ENCODE data around the gene SMS. TPM values are rescaled to one million over a fixed set of nuclear protein-coding genes. Genes with fewer than 3 reads are reported as not detected.

SMS gene
- total and polyA plus RNA-seq, 2 of the 13 experiments (the other 11 are each of a cell fraction or from before 2014, with no cell fraction given), result 40.5 to 91.9 TPM

DNA sequence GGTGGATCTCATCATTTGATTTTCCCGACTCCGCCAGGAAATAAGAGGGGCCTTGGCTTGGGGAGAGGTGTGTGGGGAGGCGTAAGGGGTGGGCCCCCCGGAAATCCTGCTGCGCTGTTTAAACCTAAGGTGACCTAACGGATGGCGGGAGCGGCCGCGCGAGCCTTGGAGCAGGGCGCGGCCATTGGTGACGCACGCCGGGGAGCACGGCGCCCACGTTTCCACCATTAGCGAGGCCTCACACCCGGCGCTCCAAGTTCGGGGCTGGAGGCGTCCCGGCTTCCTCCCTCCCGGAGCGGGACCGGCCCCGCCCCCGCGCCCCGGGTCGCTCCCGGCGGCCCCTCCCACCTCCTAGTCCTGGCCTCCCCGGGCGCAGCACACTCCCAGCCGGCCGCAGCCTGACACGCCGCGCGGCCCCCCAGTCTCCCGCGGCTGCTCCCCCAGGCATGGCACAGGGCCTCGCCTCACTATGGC, at the start of gene SMS (continued):
- TF ChIP-seq, protein P1, sequence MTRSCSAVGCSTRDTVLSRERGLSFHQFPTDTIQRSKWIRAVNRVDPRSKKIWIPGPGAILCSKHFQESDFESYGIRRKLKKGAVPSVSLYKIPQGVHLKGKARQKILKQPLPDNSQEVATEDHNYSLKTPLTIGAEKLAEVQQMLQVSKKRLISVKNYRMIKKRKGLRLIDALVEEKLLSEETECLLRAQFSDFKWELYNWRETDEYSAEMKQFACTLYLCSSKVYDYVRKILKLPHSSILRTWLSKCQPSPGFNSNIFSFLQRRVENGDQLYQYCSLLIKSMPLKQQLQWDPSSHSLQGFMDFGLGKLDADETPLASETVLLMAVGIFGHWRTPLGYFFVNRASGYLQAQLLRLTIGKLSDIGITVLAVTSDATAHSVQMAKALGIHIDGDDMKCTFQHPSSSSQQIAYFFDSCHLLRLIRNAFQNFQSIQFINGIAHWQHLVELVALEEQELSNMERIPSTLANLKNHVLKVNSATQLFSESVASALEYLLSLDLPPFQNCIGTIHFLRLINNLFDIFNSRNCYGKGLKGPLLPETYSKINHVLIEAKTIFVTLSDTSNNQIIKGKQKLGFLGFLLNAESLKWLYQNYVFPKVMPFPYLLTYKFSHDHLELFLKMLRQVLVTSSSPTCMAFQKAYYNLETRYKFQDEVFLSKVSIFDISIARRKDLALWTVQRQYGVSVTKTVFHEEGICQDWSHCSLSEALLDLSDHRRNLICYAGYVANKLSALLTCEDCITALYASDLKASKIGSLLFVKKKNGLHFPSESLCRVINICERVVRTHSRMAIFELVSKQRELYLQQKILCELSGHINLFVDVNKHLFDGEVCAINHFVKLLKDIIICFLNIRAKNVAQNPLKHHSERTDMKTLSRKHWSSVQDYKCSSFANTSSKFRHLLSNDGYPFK (CRISPR knock-in tag; IDR thresholded peaks at IDR 0.05; ENCODE audit: borderline replicate concordance), result peak; percentile 97
- TF ChIP-seq KLF16 (CRISPR knock-in tag; IDR thresholded peaks at IDR 0.05) (0 out of 4 replicates have a peak, but pooled peaks of 1 of the 2 experiments have one; percentile 20), SP4 (CRISPR knock-in tag; IDR thresholded peaks at IDR 0.05) (0 out of 2 replicates have a peak, but pooled peaks have one; percentile 45), RFXAP (CRISPR knock-in tag; IDR thresholded peaks at IDR 0.05; ENCODE audit: borderline replicate concordance) (peak; percentile 42; the same call in 1 of the 2 replicates), SRSF4 (IDR thresholded peaks at IDR 0.05; ENCODE audit: low read depth, low read length, poor library complexity, severe bottlenecking) (no peak), ZNF549 (CRISPR knock-in tag; IDR thresholded peaks at IDR 0.05) (no peak), THYN1 (CRISPR knock-in tag; IDR thresholded peaks at IDR 0.05; ENCODE audit: borderline replicate concordance, low read depth) (no peak), GMEB1 (CRISPR knock-in tag; IDR thresholded peaks at IDR 0.05; ENCODE audit: borderline replicate concordance) (peak; percentile 62; the same call in 1 of the 2 replicates), POGZ (CRISPR knock-in tag; IDR thresholded peaks at IDR 0.05) (peak; percentile 53), ZNF660 (CRISPR knock-in tag; IDR thresholded peaks at IDR 0.05; ENCODE audit: borderline replicate concordance, low read depth) (no peak), FIP1L1 (IDR thresholded peaks at IDR 0.05; ENCODE audit: borderline replicate concordance, insufficient read depth, low read depth, low read length) (no peak), ZNF326 (CRISPR knock-in tag; IDR thresholded peaks at IDR 0.05; ENCODE audit: borderline replicate concordance) (no peak), KLF12 (CRISPR knock-in tag; IDR thresholded peaks at IDR 0.05; ENCODE audit: borderline replicate concordance) (peak; percentile 56; the same call in 1 of the 2 replicates), IRX3 (CRISPR knock-in tag; IDR thresholded peaks at IDR 0.05; ENCODE audit: borderline replicate concordance, low read depth) (0 out of 2 replicates have a peak, but pooled peaks have one; percentile 43), PAX8 (CRISPR knock-in tag; IDR thresholded peaks at IDR 0.05; ENCODE audit: borderline replicate concordance) (no peak), ZNF441 (CRISPR knock-in tag; IDR thresholded peaks at IDR 0.05; ENCODE audit: borderline replicate concordance) (0 out of 2 replicates have a peak, but pooled peaks have one; percentile 30), NFIB (CRISPR knock-in tag; IDR thresholded peaks at IDR 0.05; ENCODE audit: borderline replicate concordance) (no peak), SALL1 (CRISPR knock-in tag; IDR thresholded peaks at IDR 0.05) (peak; percentile 30; the same call in 1 of the 2 replicates), MLLT10 (CRISPR knock-in tag; IDR thresholded peaks at IDR 0.05) (no peak)
- TF ChIP-seq, protein P2, sequence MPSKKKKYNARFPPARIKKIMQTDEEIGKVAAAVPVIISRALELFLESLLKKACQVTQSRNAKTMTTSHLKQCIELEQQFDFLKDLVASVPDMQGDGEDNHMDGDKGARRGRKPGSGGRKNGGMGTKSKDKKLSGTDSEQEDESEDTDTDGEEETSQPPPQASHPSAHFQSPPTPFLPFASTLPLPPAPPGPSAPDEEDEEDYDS (CRISPR knock-in tag; IDR thresholded peaks at IDR 0.05), result peak; percentile 38; the same call in 1 of the 2 replicates
- TF ChIP-seq, protein P3, sequence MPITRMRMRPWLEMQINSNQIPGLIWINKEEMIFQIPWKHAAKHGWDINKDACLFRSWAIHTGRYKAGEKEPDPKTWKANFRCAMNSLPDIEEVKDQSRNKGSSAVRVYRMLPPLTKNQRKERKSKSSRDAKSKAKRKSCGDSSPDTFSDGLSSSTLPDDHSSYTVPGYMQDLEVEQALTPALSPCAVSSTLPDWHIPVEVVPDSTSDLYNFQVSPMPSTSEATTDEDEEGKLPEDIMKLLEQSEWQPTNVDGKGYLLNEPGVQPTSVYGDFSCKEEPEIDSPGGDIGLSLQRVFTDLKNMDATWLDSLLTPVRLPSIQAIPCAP (CRISPR knock-in tag; IDR thresholded peaks at IDR 0.05; ENCODE audit: low read depth), result no peak
- TF ChIP-seq, protein P4, sequence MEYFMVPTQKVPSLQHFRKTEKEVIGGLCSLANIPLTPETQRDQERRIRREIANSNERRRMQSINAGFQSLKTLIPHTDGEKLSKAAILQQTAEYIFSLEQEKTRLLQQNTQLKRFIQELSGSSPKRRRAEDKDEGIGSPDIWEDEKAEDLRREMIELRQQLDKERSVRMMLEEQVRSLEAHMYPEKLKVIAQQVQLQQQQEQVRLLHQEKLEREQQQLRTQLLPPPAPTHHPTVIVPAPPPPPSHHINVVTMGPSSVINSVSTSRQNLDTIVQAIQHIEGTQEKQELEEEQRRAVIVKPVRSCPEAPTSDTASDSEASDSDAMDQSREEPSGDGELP (IDR thresholded peaks at IDR 0.05; ENCODE audit: borderline replicate concordance, low read depth), result no peak

All from HepG2 (cell line).